T47D (cell line): ENCODE data around the gene SIGLEC8.
"Not testable (repeated sequence)": the region's sequence is repeated elsewhere in the genome, so short reads cannot be mapped to it uniquely, and the experiment has no call there.

Source experiments
- DNase-seq, 2 experiments: peaks; one replicate each; pipeline versions ENCODE4 v3.0.0 to v3.0.0-alpha.2; 2011 to 2012; ENCODE audit warnings: low read depth in 1 of 2, low spot score in 1 of 2
- JUND ChIP-seq: IDR thresholded peaks from 2 replicates; pipeline ENCODE4 v1.6.1; 2012; ENCODE audit warnings: low read depth
- in situ Hi-C: cut with HindIII; loops from 2 replicates; pipeline ENCODE4 v1.10.0; 2016; ENCODE audit warnings: low sequenced_read_pairs, low pct_unique_long_range_greater_than_20kb

Gene SIGLEC8

GRCh38 chr19:51458051-51458645 lies at the start of gene SIGLEC8:
Gene SIGLEC8 (minus strand): TSS chr19:51458454. CDS start chr19:51458387, 67 bp downstream.
- TF ChIP-seq JUND: no peak
- in situ Hi-C loops: no loop called here
- no peak for DNase-seq

GRCh38 chr19:51507640-51508058 lies 49.4 kb upstream of the SIGLEC8 start:
- in situ Hi-C loops: no loop called here
- TF ChIP-seq JUND: no peak
- DNase-seq: no peak

GRCh38 chr19:51507192-51507591 lies 48.9 kb upstream of the SIGLEC8 start:
- TF ChIP-seq JUND: no peak
- in situ Hi-C loops: no loop called here
- no peak for DNase-seq

- TF ChIP-seq JUND: no peak
- in situ Hi-C loops: no loop called here
- DNase-seq: no peak
These were observed 47.6 kb upstream of the SIGLEC8 start for GRCh38 chr19:51505904-51506303.

- no peak for TF ChIP-seq JUND
- in situ Hi-C loops: no loop called here
- DNase-seq: no peak
These were observed 45.6 kb upstream of the SIGLEC8 start for GRCh38 chr19:51503896-51504295.

GRCh38 chr19:51503286-51503817 lies 45.1 kb upstream of the SIGLEC8 start:
- in situ Hi-C loops: no loop called here
- no peak for DNase-seq
- TF ChIP-seq JUND: no peak

- in situ Hi-C loops: no loop called here
- TF ChIP-seq JUND: no peak
- DNase-seq: no peak
These were observed 43.5 kb upstream of the SIGLEC8 start, which contains the start of gene SIGLEC12 for GRCh38 chr19:51501594-51502263. Gene SIGLEC12 (minus strand): TSS chr19:51501800. CDS start chr19:51501733, 67 bp downstream.

- in situ Hi-C loops, DNase-seq: not testable (repeated sequence)
These were observed 42.7 kb upstream of the SIGLEC8 start for GRCh38 chr19:51500931-51501330.

GRCh38 chr19:51497666-51498065 lies 39.4 kb upstream of the SIGLEC8 start:
- DNase-seq: no peak
- in situ Hi-C loops: no loop called here
- no peak for TF ChIP-seq JUND

GRCh38 chr19:51493776-51494175 lies 35.5 kb upstream of the SIGLEC8 start:
- no peak for TF ChIP-seq JUND
- in situ Hi-C loops: no loop called here
- DNase-seq: no peak

GRCh38 chr19:51491586-51491985 lies 33.3 kb upstream of the SIGLEC8 start:
- no peak for DNase-seq
- TF ChIP-seq JUND: no peak
- in situ Hi-C loops: no loop called here

GRCh38 chr19:51490676-51491075 lies 32.4 kb upstream of the SIGLEC8 start:
- no peak for TF ChIP-seq JUND
- in situ Hi-C loops: no loop called here
- DNase-seq: peak in 1 of 2 experiments; percentile 26

GRCh38 chr19:51489113-51489512 lies 30.9 kb upstream of the SIGLEC8 start:
- no peak for DNase-seq
- in situ Hi-C loops: no loop called here
- TF ChIP-seq JUND: no peak

GRCh38 chr19:51488491-51488890 lies 30.2 kb upstream of the SIGLEC8 start:
- TF ChIP-seq JUND: no peak
- in situ Hi-C loops: no loop called here
- no peak for DNase-seq
